Activated CD4-positive, alpha-beta T cell treated with anti-CD3 and anti-CD28 coated beads, Interleukin-2, amount 10 ng/mL, durations not matched to agents 7 days and 5 days (primary cell): ENCODE data around the gene HYAL2. TPM values are rescaled to one million over a fixed set of nuclear protein-coding genes. Genes with fewer than 3 reads are reported as not detected.

Experiments used
- CTCF ChIA-PET: fragments of 350-600 bp; sonication (Branson Sonifier 250); formaldehyde crosslinking; loops from one replicate; lab custom pipeline; 2021; ENCODE audit warnings: antibody characterized with exemption; lab: Charles Lee
- POLR2A ChIA-PET: fragments of 350-600 bp; sonication (Branson Sonifier 250); formaldehyde crosslinking; loops from one replicate; lab custom pipeline; 2021; ENCODE audit warnings: antibody characterized with exemption; lab: Charles Lee
- DNase-seq: peaks from one replicate; pipeline ENCODE4 v3.0.0-alpha.2; 2020
- H3K27ac Mint-ChIP-seq: one replicate; pipeline ENCODE4 v1.8.0; 2021; ENCODE audit warnings: mild to moderate bottlenecking, moderate library complexity, mixed read lengths
- H3K27me3 Mint-ChIP-seq: one replicate; pipeline ENCODE4 v1.8.0; 2021; ENCODE audit warnings: mixed read lengths
- H3K36me3 Mint-ChIP-seq: one replicate; pipeline ENCODE4 v1.8.0; 2021; ENCODE audit warnings: low read depth, mixed read lengths
- H3K4me1 Mint-ChIP-seq: one replicate; pipeline ENCODE4 v1.8.0; 2021; ENCODE audit warnings: mixed read lengths
- H3K4me3 Mint-ChIP-seq: one replicate; pipeline ENCODE4 v1.8.0; 2021; ENCODE audit warnings: mild to moderate bottlenecking, moderate library complexity, mixed read lengths
- H3K9me3 Mint-ChIP-seq: one replicate; pipeline ENCODE4 v1.8.0; 2021; ENCODE audit warnings: mixed read lengths
- total RNA-seq, 2 experiments: library from RNA; stranded (reverse); gene quantifications; one replicate each; pipeline ENCODE4 v1.2.3, GENCODE V29; 2021

The HYAL2 gene
- total RNA-seq, 2 experiments from 2014 or later: 4.3 to 5.7 TPM

DNA sequence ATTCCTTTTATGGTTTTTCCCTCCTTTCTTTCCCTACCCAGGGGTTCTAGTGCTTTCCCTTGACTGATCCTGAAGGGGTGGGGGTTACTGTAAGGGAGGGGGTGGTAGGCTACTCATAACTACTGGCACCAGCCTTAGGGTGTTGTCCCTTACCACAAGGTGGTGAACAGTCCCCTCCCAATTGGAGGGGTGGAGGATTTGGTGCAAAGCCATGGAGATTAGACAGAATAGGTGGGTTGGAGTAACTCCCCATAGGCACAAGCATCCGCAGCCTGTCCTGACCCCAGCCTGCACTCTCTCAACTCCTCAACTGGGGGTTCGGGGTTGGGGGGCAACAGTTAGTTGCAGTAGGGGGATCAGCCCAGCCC lies 2.6 kb upstream of the HYAL2 start:
- ChIA-PET POLR2A (no interaction called here), CTCF (interaction anchor here (0.5 to 4.2 kb wide), 7 partner anchors 9 to 377 kb away, joined by 3 to 52 read pairs (median 3); partner anchors contain the start of genes CYB561D2, HYAL3, NAA80 and NPRL2)
- no peaks in the 10 kb centered on the region for H3K9me3 Mint-ChIP-seq
- H3K27ac Mint-ChIP-seq: no peak overlapping the region
- peaks cover 10% of the 10 kb centered on the region for H3K36me3 Mint-ChIP-seq
- peaks cover 35% of the 10 kb centered on the region for H3K4me1 Mint-ChIP-seq
- no peak overlapping the region for H3K4me3 Mint-ChIP-seq
- DNase-seq: peak; percentile 6
- no peaks in the 10 kb centered on the region for H3K27me3 Mint-ChIP-seq

DNA sequence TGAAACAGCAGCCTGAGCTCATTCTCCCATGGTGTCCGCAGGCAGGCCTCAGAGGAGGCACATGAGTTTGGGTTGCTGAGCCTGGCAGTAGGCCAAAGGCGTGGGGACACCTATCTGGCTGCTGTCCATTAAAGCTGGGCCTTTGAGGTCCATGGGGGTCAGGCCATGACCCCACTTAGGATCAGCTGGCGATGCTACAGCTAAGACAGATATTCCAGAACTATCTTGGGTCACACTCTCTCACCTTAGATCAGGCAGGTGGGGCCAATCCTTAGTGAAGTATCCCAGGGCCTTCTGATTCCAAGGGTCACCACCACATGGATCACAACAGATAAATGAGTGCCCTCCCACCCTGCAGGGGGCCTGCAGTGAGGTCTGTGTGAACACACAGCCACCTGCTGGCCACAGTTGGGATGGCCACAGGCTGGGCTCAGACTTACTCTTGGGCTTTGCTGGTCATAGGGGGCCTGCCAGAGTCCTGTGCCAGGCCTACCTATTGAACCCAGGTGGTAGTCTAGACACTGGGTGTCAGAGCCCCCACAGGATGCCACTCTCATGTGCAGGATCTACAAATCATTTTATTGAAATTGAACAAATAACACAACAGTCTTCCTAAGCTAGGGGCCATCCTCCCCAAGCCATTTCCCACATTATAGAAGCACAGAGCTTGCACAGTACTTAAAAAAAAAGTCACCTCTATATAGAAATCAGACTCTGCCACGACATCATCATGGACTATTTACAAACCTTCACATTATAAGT lies 2.0 kb upstream of the HYAL2 start:
- peak; percentile 67 for DNase-seq
- peaks cover 40% of the 10 kb centered on the region for H3K4me1 Mint-ChIP-seq
- no peak overlapping the region for H3K4me3 Mint-ChIP-seq
- peak overlapping the region; percentile 3 for H3K27ac Mint-ChIP-seq
- H3K9me3 Mint-ChIP-seq: no peaks in the 10 kb centered on the region
- CTCF ChIA-PET: interaction anchor here (0.5 to 4.2 kb wide), 12 partner anchors 9 to 376 kb away, joined by 3 to 52 read pairs (median 4); partner anchors contain the start of genes CYB561D2, HYAL3, NAA80 and NPRL2
- POLR2A ChIA-PET: no interaction called here
- no peaks in the 10 kb centered on the region for H3K27me3 Mint-ChIP-seq
- peaks cover 4% of the 10 kb centered on the region for H3K36me3 Mint-ChIP-seq

DNA sequence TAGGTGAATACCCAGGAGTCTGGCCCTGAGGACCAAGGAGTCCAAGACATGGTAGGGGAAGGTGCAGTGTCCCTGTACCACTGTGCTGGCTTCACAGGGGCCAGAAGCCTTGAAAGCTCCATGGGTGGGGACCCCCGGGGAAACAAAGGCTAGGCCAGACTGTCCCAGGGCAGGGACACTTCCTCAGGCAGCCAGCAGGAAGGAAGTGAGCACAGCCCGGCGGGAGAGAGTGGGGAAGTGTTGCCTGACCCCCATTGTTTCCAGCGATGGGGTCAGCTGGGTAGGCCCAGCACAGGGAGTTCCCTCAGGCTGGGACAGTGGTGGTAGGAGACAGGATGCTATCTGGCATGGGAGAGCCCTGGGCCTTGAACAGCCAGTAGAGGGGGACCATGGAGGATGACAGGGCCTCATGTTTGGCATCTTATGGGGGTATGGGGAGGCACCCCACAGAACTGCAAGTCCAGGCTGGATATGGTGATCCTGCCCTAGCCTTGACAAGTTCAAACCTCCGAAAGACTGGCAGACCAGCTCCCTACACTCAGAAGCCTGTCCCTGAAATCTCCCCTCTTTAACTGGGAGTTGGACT lies 1.2 kb upstream of the HYAL2 start:
- peak overlapping the region; percentile 50 for H3K27ac Mint-ChIP-seq
- no peaks in the 10 kb centered on the region for H3K9me3 Mint-ChIP-seq
- H3K36me3 Mint-ChIP-seq: peaks cover 4% of the 10 kb centered on the region
- H3K4me1 Mint-ChIP-seq: peaks cover 43% of the 10 kb centered on the region
- CTCF ChIA-PET: interaction anchor here (0.6 to 4.2 kb wide), 11 partner anchors 8 to 95 kb away, joined by 3 to 52 read pairs (median 4); partner anchors contain the start of genes CYB561D2, HYAL3, NAA80 and NPRL2
- no peaks in the 10 kb centered on the region for H3K27me3 Mint-ChIP-seq
- peak; percentile 5 for DNase-seq
- POLR2A ChIA-PET: interaction anchor here (0.6 kb wide), 1 partner anchor 99 kb away, joined by 4 read pairs; no protein-coding TSS in a partner anchor
- no peak overlapping the region for H3K4me3 Mint-ChIP-seq

DNA sequence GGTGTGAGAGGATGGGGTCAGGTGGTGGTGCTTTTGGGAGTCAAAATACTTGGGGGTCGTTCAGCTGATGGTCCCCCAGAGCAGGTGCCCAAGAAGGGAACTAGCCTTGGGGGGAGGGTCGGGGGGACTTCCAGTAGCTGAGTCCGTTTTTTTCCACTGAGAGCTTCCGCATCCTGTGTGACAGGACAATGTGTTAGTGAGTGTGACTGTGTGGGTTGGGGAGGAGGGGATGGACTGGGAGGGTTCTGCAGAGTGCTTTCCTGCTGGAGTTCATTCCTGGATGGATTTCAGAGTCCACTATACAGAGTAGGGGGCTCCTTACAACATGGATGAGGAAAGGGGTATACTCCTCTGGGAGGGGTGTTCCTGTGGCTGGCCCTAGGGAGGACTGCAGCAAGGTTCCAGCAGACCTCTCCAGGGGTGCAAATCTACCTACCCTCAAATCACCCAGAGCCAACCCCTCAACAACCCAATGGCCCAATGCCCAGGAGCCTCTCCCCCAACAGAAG lies 601 bp upstream of the HYAL2 start:
- CTCF ChIA-PET: interaction anchor here (1.5 to 4.2 kb wide), 5 partner anchors 9 to 28 kb away, joined by 5 to 52 read pairs (median 7); partner anchors contain the start of genes HYAL3 and NAA80
- no peaks in the 10 kb centered on the region for H3K27me3 Mint-ChIP-seq
- H3K4me1 Mint-ChIP-seq: peaks cover 41% of the 10 kb centered on the region
- no peak overlapping the region for H3K27ac Mint-ChIP-seq
- POLR2A ChIA-PET: interaction anchor here (0.6 kb wide), 1 partner anchor 98 kb away, joined by 4 read pairs; no protein-coding TSS in a partner anchor
- no peaks in the 10 kb centered on the region for H3K36me3 Mint-ChIP-seq
- peak overlapping the region; percentile 6 for H3K4me3 Mint-ChIP-seq
- DNase-seq: peak; percentile 5
- no peaks in the 10 kb centered on the region for H3K9me3 Mint-ChIP-seq

DNA sequence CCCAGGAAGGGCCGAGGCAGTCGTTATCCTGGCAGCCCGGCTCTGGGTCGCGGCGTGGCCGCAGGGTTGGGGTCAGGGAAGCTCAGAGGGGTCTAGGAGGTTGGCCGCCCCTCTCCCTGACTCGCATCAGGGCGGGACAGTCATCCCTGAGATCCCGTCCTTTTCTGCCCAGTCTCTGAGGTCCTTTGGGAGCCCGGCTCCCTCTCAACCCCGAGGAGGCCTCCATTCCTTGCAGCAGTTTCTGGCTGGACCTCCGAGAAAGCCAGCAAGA lies 495 bp downstream of the HYAL2 start:
- Mint-ChIP-seq H3K27ac (no peak overlapping the region), H3K27me3 (no peaks in the 10 kb centered on the region), H3K4me3 (peak overlapping the region; percentile 75), H3K36me3 (no peaks in the 10 kb centered on the region), H3K9me3 (no peaks in the 10 kb centered on the region), H3K4me1 (peaks cover 39% of the 10 kb centered on the region)
- ChIA-PET POLR2A (interaction anchor here (0.7 kb wide), 1 partner anchor 23 kb away, joined by 3 read pairs; the partner anchor contains the start of gene ZMYND10), CTCF (interaction anchor here (1.7 to 4.2 kb wide), 4 partner anchors 8 to 27 kb away, joined by 5 to 52 read pairs (median 13); partner anchors contain the start of genes HYAL3 and NAA80)
- DNase-seq: no peak

DNA sequence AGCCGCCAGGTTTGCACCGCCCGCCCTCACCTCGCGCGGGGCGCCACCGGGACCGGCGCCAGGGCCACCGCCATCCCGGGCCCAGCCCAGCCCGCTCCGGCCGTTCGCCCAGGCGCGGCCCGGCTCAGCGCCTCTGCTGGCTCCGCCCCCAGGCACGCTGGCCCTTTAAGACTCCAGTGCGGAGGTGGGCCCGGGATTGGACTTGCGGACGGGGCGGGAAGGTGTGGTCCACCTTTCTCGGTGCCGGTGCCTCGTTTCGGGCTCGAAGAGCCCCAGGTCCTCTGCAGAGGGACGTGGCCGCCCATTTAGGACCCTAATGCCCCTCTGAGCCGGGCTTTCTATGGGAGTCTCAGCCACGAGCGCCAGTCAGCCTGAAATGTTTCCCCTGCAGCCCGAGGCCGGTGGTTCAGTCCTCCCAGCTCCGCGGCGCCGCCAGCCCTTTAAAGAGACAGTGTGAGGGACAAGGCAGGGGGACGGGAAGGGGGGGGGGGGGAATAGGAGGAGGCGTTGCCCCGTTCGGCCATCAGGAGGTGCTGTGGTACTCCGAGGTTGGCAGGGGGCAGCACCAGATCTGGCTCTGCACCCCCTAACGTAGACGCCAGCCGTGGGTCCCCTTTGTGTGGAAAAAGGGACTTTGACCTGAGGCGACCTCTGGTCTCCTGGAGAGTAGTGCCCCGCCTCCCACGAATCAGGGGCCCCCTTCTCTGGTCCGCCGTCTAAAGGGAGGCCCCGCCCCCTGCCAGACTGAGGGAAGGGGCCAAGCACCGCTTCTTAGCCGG lies 1.0 kb downstream of the HYAL2 start:
- peak overlapping the region; percentile 75 for H3K4me3 Mint-ChIP-seq
- POLR2A ChIA-PET: interaction anchor here (0.6 to 0.7 kb wide), 2 partner anchors 24 to 38 kb away, joined by 3 read pairs; partner anchors contain the start of gene ZMYND10
- H3K36me3 Mint-ChIP-seq: peaks cover under 1% of the 10 kb centered on the region
- peak; percentile 86 for DNase-seq
- no peaks in the 10 kb centered on the region for H3K9me3 Mint-ChIP-seq
- H3K27me3 Mint-ChIP-seq: no peaks in the 10 kb centered on the region
- peak overlapping the region; percentile 97 for H3K27ac Mint-ChIP-seq
- CTCF ChIA-PET: interaction anchor here (1.4 to 4.2 kb wide), 3 partner anchors 13 to 26 kb away, joined by 5 to 52 read pairs (median 7); partner anchors contain the start of genes HYAL3 and NAA80
- H3K4me1 Mint-ChIP-seq: peaks cover 40% of the 10 kb centered on the region

DNA sequence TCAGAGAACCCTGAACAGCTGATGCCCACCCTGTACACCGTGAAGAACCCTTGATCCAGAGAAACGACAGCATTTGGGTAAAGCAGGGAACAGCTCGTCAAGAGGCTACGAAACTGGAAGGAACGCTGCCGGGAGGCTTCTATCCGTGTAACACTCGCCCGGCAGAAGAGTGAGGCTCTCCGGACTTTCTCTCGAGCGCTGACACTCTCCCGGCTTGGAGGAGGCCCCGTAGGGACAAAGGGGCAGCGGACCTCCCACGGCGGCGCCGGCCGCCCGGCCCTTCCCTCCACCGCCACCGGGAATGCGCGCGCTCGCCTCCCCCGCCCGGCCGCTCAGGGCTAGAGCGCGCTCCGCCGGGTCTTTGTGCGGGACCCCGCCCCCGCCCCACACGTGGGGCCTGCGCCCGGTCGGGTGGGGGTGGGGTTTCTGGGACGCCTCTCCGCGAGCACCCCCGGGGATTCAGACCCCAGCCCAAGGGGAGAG lies 1.7 kb downstream of the HYAL2 start:
- Mint-ChIP-seq H3K4me1 (peaks cover 45% of the 10 kb centered on the region), H3K4me3 (peak overlapping the region; percentile 82)
- CTCF ChIA-PET: interaction anchor here (0.7 to 4.2 kb wide), 4 partner anchors 14 to 26 kb away, joined by 4 to 52 read pairs (median 6); partner anchors contain the start of genes HYAL3 and NAA80

DNA sequence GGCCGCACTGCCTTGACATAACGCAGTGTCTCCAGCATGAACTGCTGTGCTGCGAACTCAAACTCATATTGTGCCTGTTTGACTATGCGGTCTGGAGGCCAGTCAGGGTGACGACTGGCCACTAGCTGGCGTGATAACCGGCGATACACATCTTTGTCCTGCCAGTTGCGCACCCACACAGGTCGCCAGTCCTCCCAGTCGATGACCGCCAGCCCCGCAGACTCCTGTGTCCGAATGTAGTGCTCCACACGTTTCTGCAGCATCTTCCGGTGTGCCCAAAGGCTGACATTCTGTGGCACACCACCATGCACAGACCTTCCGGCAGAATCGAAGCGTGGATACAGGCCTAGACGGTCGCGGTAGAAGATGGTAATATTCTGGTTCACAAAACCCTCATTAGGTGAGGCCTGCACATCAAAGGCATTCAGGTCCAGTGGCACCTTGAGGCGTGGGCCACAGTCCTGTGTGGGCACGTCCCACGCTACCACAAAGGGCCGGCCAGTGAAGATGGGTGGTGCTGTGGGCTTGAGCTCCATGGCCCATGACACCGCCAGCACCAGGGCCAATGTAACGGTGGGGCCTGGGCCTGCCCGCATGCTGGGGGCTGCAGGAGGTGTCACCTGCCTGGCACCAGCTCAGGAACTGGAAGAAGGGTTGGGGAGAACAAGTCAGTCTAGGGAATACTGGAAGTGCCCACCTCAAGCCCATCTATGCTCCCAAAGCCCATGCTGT lies 2.5 kb downstream of the HYAL2 start:
- Mint-ChIP-seq H3K9me3 (no peaks in the 10 kb centered on the region), H3K36me3 (peaks cover 4% of the 10 kb centered on the region), H3K27me3 (no peaks in the 10 kb centered on the region), H3K4me3 (peak overlapping the region; percentile 82), H3K27ac (peak overlapping the region; percentile 83), H3K4me1 (peaks cover 48% of the 10 kb centered on the region)
- DNase-seq: no peak
- CTCF ChIA-PET: interaction anchor here (0.7 to 1.4 kb wide), 4 partner anchors 13 to 28 kb away, joined by 3 to 7 read pairs (median 4); partner anchors contain the start of genes HYAL3, IFRD2 and NAA80
- POLR2A ChIA-PET: no interaction called here

More for the DNA sequence above, 1.7 kb downstream of the HYAL2 start:
- no peaks in the 10 kb centered on the region for H3K9me3 Mint-ChIP-seq
- peak; percentile 65 for DNase-seq
- no peaks in the 10 kb centered on the region for H3K27me3 Mint-ChIP-seq
- POLR2A ChIA-PET: interaction anchor here (0.6 kb wide), 1 partner anchor 37 kb away, joined by 3 read pairs; no protein-coding TSS in a partner anchor
- H3K27ac Mint-ChIP-seq: peak overlapping the region; percentile 83
- peaks cover 4% of the 10 kb centered on the region for H3K36me3 Mint-ChIP-seq

DNA sequence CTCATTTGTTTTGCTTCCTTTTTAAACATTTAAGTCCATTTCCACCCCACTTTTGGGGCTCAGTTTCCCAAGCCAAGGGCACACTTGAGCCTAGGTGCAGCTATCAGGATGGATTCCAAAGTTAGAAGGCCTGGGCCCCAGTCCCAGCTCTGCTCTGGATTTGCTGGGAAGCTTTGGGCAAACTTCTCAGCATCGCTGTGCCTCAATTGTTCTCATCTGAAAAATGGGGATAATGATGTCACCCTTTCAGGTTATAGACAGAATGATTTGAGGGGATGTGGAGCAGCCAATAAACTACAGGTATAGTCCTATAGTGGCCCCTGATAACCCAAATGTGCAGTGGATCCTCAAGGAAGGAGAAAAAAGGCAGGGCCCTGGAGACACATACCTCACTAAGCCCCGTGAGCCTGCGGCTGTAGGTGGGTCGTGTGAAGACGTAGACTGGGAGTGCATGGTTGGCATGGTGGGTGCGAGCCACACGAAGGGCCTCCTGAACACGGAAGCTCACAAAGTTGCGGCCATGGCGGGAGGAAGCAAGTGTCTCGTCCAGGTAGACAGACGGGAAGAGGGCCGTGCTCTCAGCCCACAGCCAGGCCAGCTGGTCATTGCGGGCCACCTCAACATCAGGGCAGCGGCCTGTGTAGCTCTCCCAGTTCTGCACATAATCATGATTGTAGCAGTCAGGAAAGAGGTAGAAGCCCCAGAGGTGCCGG lies 3.2 kb downstream of the HYAL2 start:
- no peak for DNase-seq
- CTCF ChIA-PET: interaction anchor here (0.7 to 1.9 kb wide), 5 partner anchors 11 to 125 kb away, joined by 3 to 6 read pairs (median 5); partner anchors contain the start of gene IFRD2

DNA sequence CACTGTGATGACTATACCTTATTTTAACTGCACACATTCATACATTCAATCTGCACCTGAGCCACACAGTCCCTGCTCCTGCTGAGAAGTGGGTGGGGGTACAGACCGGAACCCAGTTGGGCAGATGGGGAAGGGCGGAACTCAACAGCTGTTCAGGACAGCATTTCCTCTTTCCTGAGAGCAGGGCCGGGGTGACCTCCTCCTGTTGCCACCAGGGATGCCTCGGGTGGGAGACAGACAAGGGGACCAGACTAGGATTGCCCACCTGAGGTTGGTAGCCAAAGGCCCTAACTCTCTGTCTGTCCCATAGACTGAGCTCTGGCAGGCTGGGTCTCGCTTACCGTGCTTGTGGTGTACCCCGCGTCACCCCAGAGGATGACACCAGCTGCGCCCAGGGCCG lies 3.9 kb downstream of the HYAL2 start:
- peaks cover 4% of the 10 kb centered on the region for H3K36me3 Mint-ChIP-seq
- ChIA-PET CTCF (interaction anchor here (0.8 to 1.9 kb wide), 6 partner anchors 9 to 124 kb away, joined by 4 to 14 read pairs (median 5); partner anchors contain the start of gene TUSC2), POLR2A (no interaction called here)
- no peak overlapping the region for H3K27ac Mint-ChIP-seq
- no peaks in the 10 kb centered on the region for H3K27me3 Mint-ChIP-seq
- H3K4me3 Mint-ChIP-seq: peak overlapping the region; percentile 4
- H3K9me3 Mint-ChIP-seq: no peaks in the 10 kb centered on the region
- DNase-seq: no peak
- peaks cover 47% of the 10 kb centered on the region for H3K4me1 Mint-ChIP-seq

More for the DNA sequence above, 3.2 kb downstream of the HYAL2 start:
- Mint-ChIP-seq H3K9me3 (no peaks in the 10 kb centered on the region), H3K27me3 (no peaks in the 10 kb centered on the region), H3K4me1 (peaks cover 46% of the 10 kb centered on the region), H3K36me3 (peaks cover 4% of the 10 kb centered on the region), H3K27ac (no peak overlapping the region), H3K4me3 (peak overlapping the region; percentile 12)
- POLR2A ChIA-PET: no interaction called here
